NCI-H2196 (cell line): ENCODE data around the gene CACNA1F.
"Not testable (repeated sequence)": the region's sequence is repeated elsewhere in the genome, so short reads cannot be mapped to it uniquely, and the experiment has no call there.

Experiments used
- DNase-seq: peaks from one replicate; lab custom pipeline; 2025; ENCODE audit not compliant: unreplicated experiment; lab: John Stamatoyannopoulos, UW

CACNA1F gene

GRCh38 chrX:49177873-49178480, 55.2 kb downstream of the CACNA1F start:
- DNase-seq: no peak

GRCh38 chrX:49177338-49177833, 55.8 kb downstream of the CACNA1F start:
- no peak for DNase-seq

- DNase-seq: no peak
Measured at GRCh38 chrX:49176421-49177326, 56.5 kb downstream of the CACNA1F start.

GRCh38 chrX:49175435-49176274, 57.5 kb downstream of the CACNA1F start:
- DNase-seq: no peak

- peak; percentile 26 for DNase-seq
Measured at GRCh38 chrX:49174723-49175122, 58.4 kb downstream of the CACNA1F start.

- DNase-seq: not testable (repeated sequence)
Measured at GRCh38 chrX:49173544-49173943, 59.6 kb downstream of the CACNA1F start.

GRCh38 chrX:49172280-49172780, 60.8 kb downstream of the CACNA1F start:
- DNase-seq: peak; percentile 46

- DNase-seq: no peak
Measured at GRCh38 chrX:49171752-49172279, 61.3 kb downstream of the CACNA1F start, which contains the start of gene PLP2. TSS of gene PLP2 (plus strand) at chrX:49171898. CDS start at chrX:49172001, 103 bp downstream.

- DNase-seq: no peak
Measured at GRCh38 chrX:49167740-49168108, 65.4 kb downstream of the CACNA1F start.

GRCh38 chrX:49166914-49167739, 66.0 kb downstream of the CACNA1F start:
- DNase-seq: peak; percentile 47

- DNase-seq: peak; percentile 88
Measured at GRCh38 chrX:49165901-49166881, 66.9 kb downstream of the CACNA1F start.

- no peak for DNase-seq
Measured at GRCh38 chrX:49164589-49165360, 68.4 kb downstream of the CACNA1F start.

GRCh38 chrX:49163555-49164419, 69.4 kb downstream of the CACNA1F start:
- DNase-seq: peak; percentile 84

GRCh38 chrX:49162620-49163019, 70.5 kb downstream of the CACNA1F start, which contains the start of gene MAGIX:
TSS of gene MAGIX (plus strand) at chrX:49162758. CDS start at chrX:49162890, 132 bp downstream.
- DNase-seq: no peak

GRCh38 chrX:49161632-49162031, 71.5 kb downstream of the CACNA1F start:
- no peak for DNase-seq

- DNase-seq: no peak
Measured at GRCh38 chrX:49160908-49161307, 72.2 kb downstream of the CACNA1F start.

- no peak for DNase-seq
Measured at GRCh38 chrX:49157194-49157593, 75.9 kb downstream of the CACNA1F start.
